ENCODE measurements around the gene HSD11B1L.
A peak's percentile ranks its signal among the peaks of the same experiment; 100 is the strongest.

DNA sequence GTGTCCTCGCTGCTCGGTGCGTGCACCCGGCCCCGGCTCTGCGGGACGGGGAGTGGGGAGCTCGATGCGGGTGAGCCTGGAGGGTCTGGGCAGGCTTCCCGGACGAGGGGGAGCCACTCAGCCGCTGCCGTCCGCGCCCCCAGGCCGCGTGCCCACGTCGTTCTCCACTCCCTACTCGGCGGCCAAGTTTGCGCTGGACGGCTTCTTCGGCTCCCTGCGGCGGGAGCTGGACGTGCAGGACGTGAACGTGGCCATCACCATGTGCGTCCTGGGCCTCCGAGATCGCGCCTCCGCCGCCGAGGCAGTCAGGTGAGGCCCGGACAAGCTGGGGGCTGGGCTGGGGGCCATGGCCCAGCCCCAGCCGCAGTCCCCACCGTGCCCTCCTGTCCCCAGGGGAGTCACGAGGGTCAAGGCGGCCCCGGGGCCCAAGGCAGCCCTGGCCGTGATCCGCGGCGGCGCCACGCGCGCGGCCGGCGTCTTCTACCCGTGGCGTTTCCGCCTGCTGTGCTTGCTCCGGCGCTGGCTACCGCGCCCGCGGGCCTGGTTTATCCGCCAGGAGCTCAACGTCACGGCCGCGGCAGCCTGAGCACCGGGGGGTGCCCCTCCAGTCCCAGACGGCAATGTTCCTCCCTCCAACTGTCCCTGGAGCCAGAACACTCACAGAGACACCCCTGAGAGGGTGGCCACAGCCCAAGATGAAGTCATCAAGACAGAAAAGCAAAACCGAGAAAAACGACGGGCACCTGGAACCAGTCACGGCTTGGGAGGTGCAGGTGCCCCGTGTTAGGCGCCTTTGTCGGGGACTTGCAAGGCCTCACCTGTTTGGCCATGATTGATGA is 6.8 kb downstream of the HSD11B1L start:
- TF ChIP-seq, protein P1, sequence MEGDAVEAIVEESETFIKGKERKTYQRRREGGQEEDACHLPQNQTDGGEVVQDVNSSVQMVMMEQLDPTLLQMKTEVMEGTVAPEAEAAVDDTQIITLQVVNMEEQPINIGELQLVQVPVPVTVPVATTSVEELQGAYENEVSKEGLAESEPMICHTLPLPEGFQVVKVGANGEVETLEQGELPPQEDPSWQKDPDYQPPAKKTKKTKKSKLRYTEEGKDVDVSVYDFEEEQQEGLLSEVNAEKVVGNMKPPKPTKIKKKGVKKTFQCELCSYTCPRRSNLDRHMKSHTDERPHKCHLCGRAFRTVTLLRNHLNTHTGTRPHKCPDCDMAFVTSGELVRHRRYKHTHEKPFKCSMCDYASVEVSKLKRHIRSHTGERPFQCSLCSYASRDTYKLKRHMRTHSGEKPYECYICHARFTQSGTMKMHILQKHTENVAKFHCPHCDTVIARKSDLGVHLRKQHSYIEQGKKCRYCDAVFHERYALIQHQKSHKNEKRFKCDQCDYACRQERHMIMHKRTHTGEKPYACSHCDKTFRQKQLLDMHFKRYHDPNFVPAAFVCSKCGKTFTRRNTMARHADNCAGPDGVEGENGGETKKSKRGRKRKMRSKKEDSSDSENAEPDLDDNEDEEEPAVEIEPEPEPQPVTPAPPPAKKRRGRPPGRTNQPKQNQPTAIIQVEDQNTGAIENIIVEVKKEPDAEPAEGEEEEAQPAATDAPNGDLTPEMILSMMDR (IDR thresholded peaks at IDR 0.05) = peak in 1 of 5 experiments; percentile 19
- no peak for TF ChIP-seq POLR2A (IDR thresholded peaks at IDR 0.05)

All from tibial nerve (tissue), 3 donors.